Kidney epithelial cell (primary cell): ENCODE results near the gene TPD52L2. TPM values are rescaled to one million over a fixed set of nuclear protein-coding genes. Genes with fewer than 3 reads are reported as not detected.
"Not testable (repeated sequence)": the region's sequence is repeated elsewhere in the genome, so short reads cannot be mapped to it uniquely, and the experiment has no call there.

Experiments used
- DNase-seq: peaks from one replicate; pipeline ENCODE4 v3.0.0-alpha.2; 2010; ENCODE audit warnings: low read depth
- H3K27me3 ChIP-seq: 2 replicates; pipeline ENCODE4 v1.6.0; 2011; ENCODE audit warnings: low read length; ENCODE audit not compliant: control insufficient read depth, insufficient read depth
- H3K36me3 ChIP-seq: 2 replicates; pipeline ENCODE4 v1.5.1; 2011; ENCODE audit warnings: low read length; ENCODE audit not compliant: control insufficient read depth, insufficient read depth
- H3K4me3 ChIP-seq: 2 replicates; pipeline ENCODE4 v1.5.1; 2011; ENCODE audit warnings: low read depth, mild to moderate bottlenecking, control low read depth, low read length
- CTCF ChIP-seq: IDR thresholded peaks from 2 replicates; pipeline ENCODE4 v1.5.1; 2011; ENCODE audit warnings: mild to moderate bottlenecking, moderate library complexity, low read length, control low read depth, inconsistent platforms; ENCODE audit not compliant: insufficient read depth, poor library complexity, severe bottlenecking
- total RNA-seq: library from RNA; depleted of rRNA; stranded (reverse); fragments of >200 nt; gene quantifications from 2 replicates; pipeline ENCODE4 v1.2.3, GENCODE V29; 2015

TPD52L2 gene
- total RNA-seq, 1 donor from 2014 or later, result 177 TPM

GRCh38 chr20:63868264-63868663 is 3.2 kb downstream of the TPD52L2 start:
- TF ChIP-seq CTCF, result no peak

GRCh38 chr20:63873477-63873971 is 8.5 kb downstream of the TPD52L2 start:
- H3K27me3 ChIP-seq, result no peaks in the 10 kb centered on the region
- no peak overlapping the region for H3K4me3 ChIP-seq
- no peak for DNase-seq
- TF ChIP-seq CTCF, result no peak
- peaks cover 2% of the 10 kb centered on the region for H3K36me3 ChIP-seq

More at GRCh38 chr20:63868264-63868663, 3.2 kb downstream of the TPD52L2 start:
- Histone ChIP-seq H3K36me3 (peaks cover 2% of the 10 kb centered on the region), H3K4me3 (no peak overlapping the region), H3K27me3 (no peaks in the 10 kb centered on the region)
- no peak for DNase-seq

- not testable (repeated sequence) for H3K4me3 ChIP-seq, DNase-seq, H3K27me3 ChIP-seq, H3K36me3 ChIP-seq
Measured at GRCh38 chr20:63874241-63874640, 9.2 kb downstream of the TPD52L2 start.

GRCh38 chr20:63876489-63877036 is 11.5 kb downstream of the TPD52L2 start:
- peaks cover 2% of the 10 kb centered on the region for H3K36me3 ChIP-seq

GRCh38 chr20:63877755-63878470 is 12.8 kb downstream of the TPD52L2 start:
- Histone ChIP-seq H3K36me3 (peaks cover 2% of the 10 kb centered on the region), H3K4me3 (no peak overlapping the region), H3K27me3 (no peaks in the 10 kb centered on the region)
- DNase-seq, result no peak
- TF ChIP-seq CTCF, result no peak

More at GRCh38 chr20:63876489-63877036, 11.5 kb downstream of the TPD52L2 start:
- Histone ChIP-seq H3K4me3 (no peak overlapping the region), H3K27me3 (no peaks in the 10 kb centered on the region)
- TF ChIP-seq CTCF, result no peak
- DNase-seq, result no peak

- Histone ChIP-seq H3K4me3 (no peak overlapping the region), H3K36me3 (peaks cover 2% of the 10 kb centered on the region), H3K27me3 (no peaks in the 10 kb centered on the region)
- no peak for DNase-seq
- no peak for TF ChIP-seq CTCF
Measured at GRCh38 chr20:63878899-63879663, 14.0 kb downstream of the TPD52L2 start.

GRCh38 chr20:63880901-63881300 is 15.8 kb downstream of the TPD52L2 start:
- H3K36me3 ChIP-seq, DNase-seq: not testable (repeated sequence)

More at GRCh38 chr20:63880901-63881300, 15.8 kb downstream of the TPD52L2 start:
- H3K4me3 ChIP-seq, H3K27me3 ChIP-seq: not testable (repeated sequence)
